CD4-positive, alpha-beta T cell treated with Interleukin-4 for 1 hour (primary cell): Measurements from ENCODE around the gene DNAAF9.

Experiments
- DNase-seq, 2 donors: peaks; one replicate each; pipeline ENCODE4 v3.0.0-alpha.2; 2020 to 2022

DNAAF9 gene

GRCh38 chr20:3364323-3365013, 43.0 kb downstream of the DNAAF9 start:
- no peak for DNase-seq

GRCh38 chr20:3360752-3361151, 46.7 kb downstream of the DNAAF9 start:
- DNase-seq = no peak

GRCh38 chr20:3358676-3359340, 48.7 kb downstream of the DNAAF9 start:
- no peak for DNase-seq
